Uterus (tissue), 2 donors: ENCODE measurements around the gene PSMA7.

ENCODE experiments used
- POLR2A ChIP-seq, 2 donors: fragments of 450-650 bp; IDR thresholded peaks; one replicate each; pipeline ENCODE4 v1.6.1; 2016; ENCODE audit warnings: antibody characterized with exemption in 2 of 2, mild to moderate bottlenecking in 1 of 2, moderate library complexity in 1 of 2
- TF ChIP-seq, protein P1 (sequence below), 4 experiments: fragments of 200-600 bp in 2 of 4; fragments of 450-650 bp in 2 of 4; sonication (generic) in 2 of 4; IDR thresholded peaks; one replicate each; pipeline ENCODE4 v1.5.1; 2016 to 2019; ENCODE audit warnings: antibody characterized with exemption in 4 of 4, mild to moderate bottlenecking in 2 of 4, moderate library complexity in 1 of 4

DNA sequence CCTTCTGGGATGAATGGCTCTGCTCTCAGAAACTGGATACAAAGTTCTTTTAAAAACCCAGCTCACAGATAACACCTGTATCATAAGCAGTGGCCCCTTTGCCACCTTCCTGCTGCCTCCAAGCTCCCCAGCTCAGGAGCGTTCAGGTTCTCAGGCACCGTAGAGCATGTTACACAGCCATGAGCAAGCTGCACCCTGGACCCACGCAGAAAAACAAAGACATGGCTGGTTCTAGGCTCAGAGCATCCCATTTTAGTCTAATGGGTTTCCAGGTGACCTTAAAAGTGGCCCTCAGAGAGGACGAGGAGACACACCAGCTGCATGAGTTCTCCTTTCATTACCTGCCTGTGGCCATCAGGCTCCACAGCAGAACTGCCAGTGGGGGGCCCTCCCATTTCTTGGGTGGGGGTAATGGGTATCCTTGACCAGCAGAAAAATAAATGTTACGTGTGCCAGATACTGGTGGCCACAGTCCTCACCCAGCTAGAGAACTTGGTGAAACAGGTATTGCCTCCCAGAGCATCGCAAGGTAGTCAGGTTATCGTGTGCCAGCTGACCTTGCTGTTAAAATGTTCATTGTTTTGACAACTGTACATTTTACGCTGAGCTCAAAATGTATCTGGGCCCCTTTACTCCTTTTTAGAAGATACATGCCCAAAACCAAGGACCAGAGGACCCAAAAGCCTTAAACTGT is 7.5 kb downstream of the PSMA7 start:
- TF ChIP-seq, protein P1, sequence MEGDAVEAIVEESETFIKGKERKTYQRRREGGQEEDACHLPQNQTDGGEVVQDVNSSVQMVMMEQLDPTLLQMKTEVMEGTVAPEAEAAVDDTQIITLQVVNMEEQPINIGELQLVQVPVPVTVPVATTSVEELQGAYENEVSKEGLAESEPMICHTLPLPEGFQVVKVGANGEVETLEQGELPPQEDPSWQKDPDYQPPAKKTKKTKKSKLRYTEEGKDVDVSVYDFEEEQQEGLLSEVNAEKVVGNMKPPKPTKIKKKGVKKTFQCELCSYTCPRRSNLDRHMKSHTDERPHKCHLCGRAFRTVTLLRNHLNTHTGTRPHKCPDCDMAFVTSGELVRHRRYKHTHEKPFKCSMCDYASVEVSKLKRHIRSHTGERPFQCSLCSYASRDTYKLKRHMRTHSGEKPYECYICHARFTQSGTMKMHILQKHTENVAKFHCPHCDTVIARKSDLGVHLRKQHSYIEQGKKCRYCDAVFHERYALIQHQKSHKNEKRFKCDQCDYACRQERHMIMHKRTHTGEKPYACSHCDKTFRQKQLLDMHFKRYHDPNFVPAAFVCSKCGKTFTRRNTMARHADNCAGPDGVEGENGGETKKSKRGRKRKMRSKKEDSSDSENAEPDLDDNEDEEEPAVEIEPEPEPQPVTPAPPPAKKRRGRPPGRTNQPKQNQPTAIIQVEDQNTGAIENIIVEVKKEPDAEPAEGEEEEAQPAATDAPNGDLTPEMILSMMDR (IDR thresholded peaks at IDR 0.05): no peak
- TF ChIP-seq POLR2A (IDR thresholded peaks at IDR 0.05): no peak
